ENCODE results near the gene SFXN4. TPM values are rescaled to one million over a fixed set of nuclear protein-coding genes. Genes with fewer than 3 reads are reported as not detected.

The SFXN4 gene
- total and polyA plus RNA-seq, 2 donors from 2014 or later = 21.9 to 59.7 TPM

- Histone ChIP-seq H3K27me3 (ENCODE audit: control insufficient read depth, insufficient read depth, low read length) (no peaks in the 10 kb centered on the region), H3K9ac (ENCODE audit: low read length in 3 of 3) (peak within 1 kb of the TSS; percentile 24 to 83 (median 72)), H3K4me1 (ENCODE audit: control insufficient read depth in 2 of 3, insufficient read depth in 2 of 3, low read depth in 1 of 3, low read length in 3 of 3) (peaks cover 0 to 13% (median 2%) of the 10 kb centered on the region in 3 donors), H3K4me3 (ENCODE audit: low read length in 3 of 3) (peak within 1 kb of the TSS; percentile 61 to 83 (median 73)), H3K9me3 (ENCODE audit: control insufficient read depth in 2 of 3, insufficient read depth in 1 of 3, low read length in 3 of 3) (no peaks in the 10 kb centered on the region), H3K27ac (ENCODE audit: low read depth in 2 of 2, low read length in 2 of 2) (peak within 1 kb of the TSS; percentile 90 to 92), H3K36me3 (ENCODE audit: control insufficient read depth in 2 of 3, insufficient read depth in 3 of 3, low read length in 3 of 3) (no peaks in the 10 kb centered on the region)
- DNase-seq = peak; percentile 95 to 99 (median 98)
- FAIRE-seq = no peak
- TF ChIP-seq CTCF (IDR thresholded peaks at IDR 0.05; ENCODE audit: borderline replicate concordance, extremely low read depth, insufficient read depth) = no peak
- intact Hi-C loops (cut with DNase I) = loop anchor here (10.0 kb wide), 1 partner anchor 237 kb away; no protein-coding TSS in a partner anchor
Measured at GRCh38 chr10:119207366-119207666, 41.8 kb upstream of the SFXN4 start, which contains the start of gene GRK5. GRK5 (plus strand) TSS chr10:119207571; CDS start chr10:119207918, 347 bp downstream.

GRCh38 chr10:119206603-119207365, 41.3 kb upstream of the SFXN4 start:
- DNase-seq (peak; percentile 80 to 89 (median 88)), FAIRE-seq (no peak)
- peak overlapping the region; percentile 90 to 91 for H3K27ac ChIP-seq (ENCODE audit: low read depth in 2 of 2, low read length in 2 of 2)
- no peaks in the 10 kb centered on the region for H3K9me3 ChIP-seq (ENCODE audit: control insufficient read depth in 2 of 3, insufficient read depth in 1 of 3, low read length in 3 of 3)
- no peaks in the 10 kb centered on the region for H3K27me3 ChIP-seq (ENCODE audit: control insufficient read depth, insufficient read depth, low read length)
- H3K36me3 ChIP-seq (ENCODE audit: control insufficient read depth in 2 of 3, insufficient read depth in 3 of 3, low read length in 3 of 3) = no peaks in the 10 kb centered on the region
- TF ChIP-seq CTCF (IDR thresholded peaks at IDR 0.05; ENCODE audit: borderline replicate concordance, extremely low read depth, insufficient read depth) = peak; percentile 51
- intact Hi-C loops (cut with DNase I) = loop anchor here (10.0 kb wide), 1 partner anchor 238 kb away; no protein-coding TSS in a partner anchor
- H3K4me1 ChIP-seq (ENCODE audit: control insufficient read depth in 2 of 3, insufficient read depth in 2 of 3, low read depth in 1 of 3, low read length in 3 of 3) = peaks cover 0 to 13% (median 1%) of the 10 kb centered on the region in 3 donors
- H3K9ac ChIP-seq (ENCODE audit: low read length in 3 of 3) = peak overlapping the region in 2 of 3 donors; percentile 8 to 52
- H3K4me3 ChIP-seq (ENCODE audit: low read length in 3 of 3) = peak overlapping the region in 2 of 3 donors; percentile 42 to 58

- H3K27me3 ChIP-seq (ENCODE audit: control insufficient read depth, insufficient read depth, low read length) = no peaks in the 10 kb centered on the region
- H3K4me3 ChIP-seq (ENCODE audit: low read length in 3 of 3) = peak overlapping the region in 2 of 3 donors; percentile 42 to 58
- no peaks in the 10 kb centered on the region for H3K9me3 ChIP-seq (ENCODE audit: control insufficient read depth in 2 of 3, insufficient read depth in 1 of 3, low read length in 3 of 3)
- intact Hi-C loops (cut with DNase I) = loop anchor here (10.0 kb wide), 1 partner anchor 239 kb away; no protein-coding TSS in a partner anchor
- peak overlapping the region; percentile 90 to 91 for H3K27ac ChIP-seq (ENCODE audit: low read depth in 2 of 2, low read length in 2 of 2)
- peak in 2 of 5 donors; percentile 67 to 91 for DNase-seq
- TF ChIP-seq CTCF (IDR thresholded peaks at IDR 0.05; ENCODE audit: borderline replicate concordance, extremely low read depth, insufficient read depth) = no peak
- no peak for FAIRE-seq
- H3K36me3 ChIP-seq (ENCODE audit: control insufficient read depth in 2 of 3, insufficient read depth in 3 of 3, low read length in 3 of 3) = no peaks in the 10 kb centered on the region
- peak overlapping the region in 2 of 3 donors; percentile 8 to 37 for H3K9ac ChIP-seq (ENCODE audit: low read length in 3 of 3)
- peaks cover 0 to 13% (median 0%) of the 10 kb centered on the region in 3 donors for H3K4me1 ChIP-seq (ENCODE audit: control insufficient read depth in 2 of 3, insufficient read depth in 2 of 3, low read depth in 1 of 3, low read length in 3 of 3)
Measured at GRCh38 chr10:119205894-119206602, 40.5 kb upstream of the SFXN4 start.
